ENCODE data around the gene PFKP.
A peak's percentile ranks its signal among the peaks of the same experiment; 100 is the strongest.

Gene PFKP

GRCh38 chr10:3119796-3120459 is 52.6 kb downstream of the PFKP start:
- no peaks in the 10 kb centered on the region for H3K9me3 ChIP-seq (ENCODE audit: control insufficient read depth, insufficient read depth, low read length)
- H3K79me2 ChIP-seq (ENCODE audit: control insufficient read depth, low read length) = no peaks in the 10 kb centered on the region
- H3K4me1 ChIP-seq (ENCODE audit: control insufficient read depth, low read length) = no peaks in the 10 kb centered on the region
- no peaks in the 10 kb centered on the region for H3F3A ChIP-seq (ENCODE audit: control insufficient read depth, insufficient read depth)
- H3K27ac ChIP-seq (ENCODE audit: low read depth, low read length) = no peak overlapping the region
- H3K27me3 ChIP-seq (ENCODE audit: control insufficient read depth, low read length) = no peaks in the 10 kb centered on the region
- H3K4me2 ChIP-seq (ENCODE audit: low read length) = no peak overlapping the region
- peaks cover 86% of the 10 kb centered on the region for H3K36me3 ChIP-seq (ENCODE audit: control insufficient read depth, low read length)
- no peak for TF ChIP-seq EZH2phosphoT487 (IDR thresholded peaks at IDR 0.05; ENCODE audit: borderline replicate concordance, low read length)
- peak; percentile 58 for TF ChIP-seq CTCF (IDR thresholded peaks at IDR 0.05; ENCODE audit: low read depth, low read length, poor library complexity, severe bottlenecking)
- H4K20me1 ChIP-seq (ENCODE audit: control insufficient read depth, insufficient read depth, low read depth, low read length) = 0 out of 2 replicates have a peak, but pooled peaks cover 2% of the 10 kb centered on the region
- no peak overlapping the region for H3K4me3 ChIP-seq (ENCODE audit: low read length)
- H3K9me2 ChIP-seq (replicated peaks; ENCODE audit: control insufficient read depth, low read length) = no peaks in the 10 kb centered on the region

- Histone ChIP-seq H3F3A (ENCODE audit: control insufficient read depth, insufficient read depth) (no peaks in the 10 kb centered on the region), H3K27me3 (ENCODE audit: control insufficient read depth, low read length) (no peaks in the 10 kb centered on the region), H4K20me1 (ENCODE audit: control insufficient read depth, insufficient read depth, low read depth, low read length) (0 out of 2 replicates have a peak, but pooled peaks cover 2% of the 10 kb centered on the region), H3K4me2 (ENCODE audit: low read length) (no peak overlapping the region), H3K36me3 (ENCODE audit: control insufficient read depth, low read length) (peaks cover 88% of the 10 kb centered on the region), H3K79me2 (ENCODE audit: control insufficient read depth, low read length) (no peaks in the 10 kb centered on the region), H3K9me3 (ENCODE audit: control insufficient read depth, insufficient read depth, low read length) (no peaks in the 10 kb centered on the region), H3K9me2 (replicated peaks; ENCODE audit: control insufficient read depth, low read length) (no peaks in the 10 kb centered on the region), H3K4me1 (ENCODE audit: control insufficient read depth, low read length) (no peaks in the 10 kb centered on the region), H3K27ac (ENCODE audit: low read depth, low read length) (no peak overlapping the region), H3K4me3 (ENCODE audit: low read length) (no peak overlapping the region)
- TF ChIP-seq EZH2phosphoT487 (IDR thresholded peaks at IDR 0.05; ENCODE audit: borderline replicate concordance, low read length) (no peak), CTCF (IDR thresholded peaks at IDR 0.05; ENCODE audit: low read depth, low read length, poor library complexity, severe bottlenecking) (no peak)
Observed at GRCh38 chr10:3122034-3122433, 54.7 kb downstream of the PFKP start.

- Histone ChIP-seq H3K9me3 (ENCODE audit: control insufficient read depth, insufficient read depth, low read length) (no peaks in the 10 kb centered on the region), H3K4me2 (ENCODE audit: low read length) (no peak overlapping the region), H3K4me1 (ENCODE audit: control insufficient read depth, low read length) (no peaks in the 10 kb centered on the region), H3F3A (ENCODE audit: control insufficient read depth, insufficient read depth) (no peaks in the 10 kb centered on the region), H3K36me3 (ENCODE audit: control insufficient read depth, low read length) (peaks cover 88% of the 10 kb centered on the region), H3K27me3 (ENCODE audit: control insufficient read depth, low read length) (no peaks in the 10 kb centered on the region), H3K79me2 (ENCODE audit: control insufficient read depth, low read length) (no peaks in the 10 kb centered on the region), H4K20me1 (ENCODE audit: control insufficient read depth, insufficient read depth, low read depth, low read length) (0 out of 2 replicates have a peak, but pooled peaks cover 2% of the 10 kb centered on the region), H3K9me2 (replicated peaks; ENCODE audit: control insufficient read depth, low read length) (no peaks in the 10 kb centered on the region), H3K4me3 (ENCODE audit: low read length) (no peak overlapping the region), H3K27ac (ENCODE audit: low read depth, low read length) (no peak overlapping the region)
- TF ChIP-seq CTCF (IDR thresholded peaks at IDR 0.05; ENCODE audit: low read depth, low read length, poor library complexity, severe bottlenecking) = no peak
- TF ChIP-seq EZH2phosphoT487 (IDR thresholded peaks at IDR 0.05; ENCODE audit: borderline replicate concordance, low read length) = no peak
Observed at GRCh38 chr10:3122486-3123205, 55.3 kb downstream of the PFKP start.

Data from DOHH2 (cell line).